KMS-11 (cell line): ENCODE results near the gene MGAT5B.

Source experiments
- H2AFZ ChIP-seq: fragments of 200-600 bp; sonication (generic); 2 replicates; pipeline ENCODE4 v1.6.1; 2016; ENCODE audit warnings: antibody characterized with exemption, mixed run types, low read depth
- H3K27ac ChIP-seq: fragments of 200-600 bp; sonication (generic); 2 replicates; pipeline ENCODE4 v1.6.1; 2016; ENCODE audit warnings: mild to moderate bottlenecking, mixed run types
- H3K27me3 ChIP-seq: fragments of 200-600 bp; sonication (generic); 2 replicates; pipeline ENCODE4 v1.6.1; 2017; ENCODE audit warnings: mild to moderate bottlenecking, low read depth, mixed run types, moderate library complexity; ENCODE audit not compliant: insufficient read depth
- H3K36me3 ChIP-seq: fragments of 200-600 bp; sonication (generic); 2 replicates; pipeline ENCODE4 v1.6.1; 2017; ENCODE audit warnings: mild to moderate bottlenecking, mixed run types; ENCODE audit not compliant: insufficient read depth
- H3K4me1 ChIP-seq: fragments of 200-600 bp; sonication (generic); 2 replicates; pipeline ENCODE4 v1.6.1; 2016; ENCODE audit warnings: mild to moderate bottlenecking, low read depth, mixed run types; ENCODE audit not compliant: poor library complexity, severe bottlenecking
- H3K4me2 ChIP-seq: fragments of 200-600 bp; sonication (generic); 2 replicates; pipeline ENCODE4 v1.7.0; 2016; ENCODE audit warnings: mild to moderate bottlenecking, mixed run types
- H3K4me3 ChIP-seq: fragments of 200-600 bp; sonication (generic); IDR thresholded peaks from 2 replicates; pipeline ENCODE4 v1.6.1; 2017; ENCODE audit warnings: low read depth, low read length, mixed read lengths; ENCODE audit not compliant: insufficient read depth
- H3K79me2 ChIP-seq: fragments of 200-600 bp; sonication (generic); 2 replicates; pipeline ENCODE4 v1.6.1; 2016; ENCODE audit warnings: low read depth, mixed run types; ENCODE audit not compliant: insufficient read depth
- H3K9ac ChIP-seq: fragments of 200-600 bp; sonication (generic); 2 replicates; pipeline ENCODE4 v1.6.1; 2016; ENCODE audit warnings: mild to moderate bottlenecking, mixed run types
- H4K20me1 ChIP-seq: fragments of 200-600 bp; sonication (generic); 2 replicates; pipeline ENCODE4 v1.6.1; 2016; ENCODE audit warnings: mild to moderate bottlenecking, mixed run types; ENCODE audit not compliant: insufficient read depth
- TF ChIP-seq, protein P1 (sequence below): fragments of 200-600 bp; sonication (generic); conservative IDR thresholded peaks from 2 replicates; pipeline ENCODE4 v1.6.1; 2017; ENCODE audit warnings: low read depth, mild to moderate bottlenecking, antibody characterized with exemption, low read length, moderate library complexity, mixed read lengths

MGAT5B gene

DNA sequence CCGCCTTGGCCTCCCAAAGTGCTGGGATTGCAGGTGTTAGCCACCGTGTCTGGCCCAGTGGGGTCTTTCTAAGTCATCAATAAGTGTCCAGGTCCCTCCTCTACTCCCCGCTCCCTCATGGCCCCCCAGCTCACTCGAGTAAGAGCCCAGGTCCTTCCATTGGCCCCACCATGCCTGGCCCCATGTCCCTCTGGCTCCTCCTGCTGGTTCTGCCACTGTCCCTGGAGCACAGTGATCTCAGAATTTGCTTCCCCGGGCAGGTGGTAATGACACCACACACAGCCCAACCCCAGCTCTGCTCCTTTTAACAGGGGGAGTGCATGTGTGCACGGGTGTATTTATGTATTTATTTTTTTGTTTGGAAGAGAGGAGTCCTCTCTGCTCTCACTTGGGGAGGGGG, 19.6 kb downstream of the MGAT5B start:
- TF ChIP-seq, protein P1, sequence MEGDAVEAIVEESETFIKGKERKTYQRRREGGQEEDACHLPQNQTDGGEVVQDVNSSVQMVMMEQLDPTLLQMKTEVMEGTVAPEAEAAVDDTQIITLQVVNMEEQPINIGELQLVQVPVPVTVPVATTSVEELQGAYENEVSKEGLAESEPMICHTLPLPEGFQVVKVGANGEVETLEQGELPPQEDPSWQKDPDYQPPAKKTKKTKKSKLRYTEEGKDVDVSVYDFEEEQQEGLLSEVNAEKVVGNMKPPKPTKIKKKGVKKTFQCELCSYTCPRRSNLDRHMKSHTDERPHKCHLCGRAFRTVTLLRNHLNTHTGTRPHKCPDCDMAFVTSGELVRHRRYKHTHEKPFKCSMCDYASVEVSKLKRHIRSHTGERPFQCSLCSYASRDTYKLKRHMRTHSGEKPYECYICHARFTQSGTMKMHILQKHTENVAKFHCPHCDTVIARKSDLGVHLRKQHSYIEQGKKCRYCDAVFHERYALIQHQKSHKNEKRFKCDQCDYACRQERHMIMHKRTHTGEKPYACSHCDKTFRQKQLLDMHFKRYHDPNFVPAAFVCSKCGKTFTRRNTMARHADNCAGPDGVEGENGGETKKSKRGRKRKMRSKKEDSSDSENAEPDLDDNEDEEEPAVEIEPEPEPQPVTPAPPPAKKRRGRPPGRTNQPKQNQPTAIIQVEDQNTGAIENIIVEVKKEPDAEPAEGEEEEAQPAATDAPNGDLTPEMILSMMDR, result no peak

DNA sequence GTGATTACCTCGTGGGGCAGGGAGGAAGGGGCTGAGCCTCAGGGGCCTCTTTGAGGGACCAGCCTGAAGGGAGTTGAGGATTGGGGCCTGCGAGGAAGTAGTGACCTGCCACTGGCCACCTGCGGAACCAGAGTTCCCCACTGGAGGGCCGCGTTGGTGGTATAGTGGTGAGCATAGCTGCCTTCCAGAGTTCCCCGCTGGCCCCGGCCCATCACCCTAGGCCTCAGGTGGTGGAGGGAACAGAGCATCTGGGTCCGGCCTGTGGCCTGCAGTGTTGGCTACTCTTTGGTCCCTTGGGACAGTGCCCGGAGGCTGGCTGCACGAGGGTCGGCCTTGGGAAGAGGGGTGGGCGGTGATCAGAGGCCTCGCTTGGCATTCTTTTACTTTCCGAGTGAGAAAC, 20.5 kb downstream of the MGAT5B start:
- Histone ChIP-seq H3K79me2 (no peaks in the 10 kb centered on the region), H2AFZ (no peak overlapping the region), H3K9ac (no peak overlapping the region), H3K4me2 (no peak overlapping the region), H3K27me3 (peaks cover 91% of the 10 kb centered on the region), H3K27ac (no peak overlapping the region), H3K4me3 (no peak overlapping the region), H4K20me1 (no peaks in the 10 kb centered on the region), H3K4me1 (no peaks in the 10 kb centered on the region), H3K36me3 (no peaks in the 10 kb centered on the region)
- TF ChIP-seq, protein P1, result no peak

More for the DNA sequence above, 19.6 kb downstream of the MGAT5B start:
- H3K4me3 ChIP-seq, result no peak overlapping the region
- no peaks in the 10 kb centered on the region for H4K20me1 ChIP-seq
- H3K27me3 ChIP-seq, result peaks cover 91% of the 10 kb centered on the region
- no peak overlapping the region for H3K9ac ChIP-seq
- no peak overlapping the region for H3K4me2 ChIP-seq
- no peaks in the 10 kb centered on the region for H3K4me1 ChIP-seq
- no peak overlapping the region for H2AFZ ChIP-seq
- no peaks in the 10 kb centered on the region for H3K79me2 ChIP-seq
- H3K36me3 ChIP-seq, result no peaks in the 10 kb centered on the region
- no peak overlapping the region for H3K27ac ChIP-seq

DNA sequence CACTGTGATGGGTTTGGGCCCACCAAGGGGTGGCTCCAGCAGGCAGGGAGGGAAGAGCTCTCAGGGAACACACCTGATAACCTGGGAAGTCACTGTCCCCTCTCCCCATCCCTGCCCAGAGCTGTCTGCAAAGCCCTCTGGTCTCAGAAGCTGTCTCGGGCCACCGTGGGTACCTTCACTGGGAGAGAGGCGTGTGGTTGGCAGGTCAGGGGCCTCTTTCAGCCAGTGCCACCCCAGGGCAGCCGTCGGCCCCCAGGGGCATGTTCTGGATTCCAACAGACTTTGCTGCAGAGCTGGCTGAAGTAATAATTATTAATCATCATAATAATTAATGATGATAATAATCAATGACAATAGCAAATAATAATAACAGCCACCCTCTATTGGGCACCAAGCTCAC, 21.1 kb downstream of the MGAT5B start:
- no peaks in the 10 kb centered on the region for H3K79me2 ChIP-seq
- no peak overlapping the region for H2AFZ ChIP-seq
- no peaks in the 10 kb centered on the region for H3K4me1 ChIP-seq
- TF ChIP-seq, protein P1, result no peak
- H3K4me2 ChIP-seq, result no peak overlapping the region
- no peak overlapping the region for H3K27ac ChIP-seq
- H3K9ac ChIP-seq, result no peak overlapping the region
- no peaks in the 10 kb centered on the region for H3K36me3 ChIP-seq
- H3K4me3 ChIP-seq, result no peak overlapping the region
- no peaks in the 10 kb centered on the region for H4K20me1 ChIP-seq
- peaks cover 91% of the 10 kb centered on the region for H3K27me3 ChIP-seq

DNA sequence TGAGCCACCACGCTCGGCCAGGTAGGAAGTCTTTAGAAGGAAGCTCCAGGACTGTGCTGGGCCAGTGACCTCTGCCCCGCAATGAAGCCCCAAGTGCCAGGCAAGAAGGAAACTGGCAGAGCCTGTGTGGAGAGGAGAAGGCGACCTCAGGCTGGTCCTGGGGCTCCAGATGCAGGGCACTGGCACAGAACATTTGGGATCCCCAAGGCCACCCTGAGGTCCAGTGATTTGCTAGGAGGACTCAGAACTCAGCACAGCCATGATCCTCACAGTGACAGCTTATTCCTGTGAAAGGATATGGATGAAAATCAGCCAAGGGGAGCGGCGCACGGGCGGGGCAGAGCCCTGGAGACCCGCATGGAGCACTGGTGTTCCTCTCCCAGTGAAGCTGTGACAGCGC, 24.1 kb downstream of the MGAT5B start:
- H3K4me2 ChIP-seq, result no peak overlapping the region
- no peak overlapping the region for H3K27ac ChIP-seq
- H3K36me3 ChIP-seq, result no peaks in the 10 kb centered on the region
- TF ChIP-seq, protein P1, result no peak
- peaks cover 92% of the 10 kb centered on the region for H3K27me3 ChIP-seq
- no peak overlapping the region for H3K4me3 ChIP-seq
- H3K4me1 ChIP-seq, result peaks cover 13% of the 10 kb centered on the region
- no peak overlapping the region for H3K9ac ChIP-seq
- H2AFZ ChIP-seq, result no peak overlapping the region
- no peaks in the 10 kb centered on the region for H3K79me2 ChIP-seq
- no peaks in the 10 kb centered on the region for H4K20me1 ChIP-seq
